T-helper 1 cell treated with Interleukin-12 subunit alpha and Interleukin-12 subunit beta and Interleukin-4 antibody, amounts not matched to agents 30 ng/mL and 1 ng/mL, for 36 hours (primary cell): ENCODE measurements around the gene NDRG3. TPM values are rescaled to one million over a fixed set of nuclear protein-coding genes. Genes with fewer than 3 reads are reported as not detected.

ENCODE experiments used
- intact Hi-C: fragments of 100-400 bp; cut with micrococcal nuclease; formaldehyde crosslinking; loops from one replicate; pipeline ENCODE4 v1.15.1; 2024
- total RNA-seq: library from RNA; stranded (reverse); gene quantifications from 2 replicates; pipeline ENCODE4 v1.2.3, GENCODE V29; 2022

Gene NDRG3
- total RNA-seq, 1 donor from 2014 or later, result 26.5 TPM

- intact Hi-C loops, result no loop called here
These were observed 130.9 kb downstream of the NDRG3 start for GRCh38 chr20:36614781-36615557.

- intact Hi-C loops, result loop anchor here (2.0 kb wide), 1 partner anchor 31 kb away; no protein-coding TSS in a partner anchor
These were observed 131.9 kb downstream of the NDRG3 start for GRCh38 chr20:36613974-36614373.

DNA sequence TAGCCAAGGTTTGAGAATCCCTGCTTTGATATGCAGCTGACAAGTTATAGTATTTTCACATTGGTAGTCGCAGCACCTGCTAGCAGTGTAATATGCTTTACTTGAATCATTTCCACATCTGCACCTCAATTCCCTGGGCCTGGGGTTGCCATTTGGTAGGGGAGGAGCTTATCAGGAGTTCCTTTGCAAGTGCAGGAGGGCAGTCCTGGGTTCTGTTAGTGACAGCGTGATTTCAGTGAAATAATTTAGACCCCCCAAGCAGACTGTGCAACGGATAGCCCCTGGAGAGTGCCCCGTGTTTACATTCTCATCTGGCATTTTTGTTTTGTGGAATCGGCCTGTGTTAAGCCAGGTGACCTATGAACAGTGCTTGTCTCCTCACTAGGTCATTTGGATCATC, 134.3 kb downstream of the NDRG3 start:
- intact Hi-C loops, result loop anchor here (1.0 to 2.0 kb wide), 4 partner anchors 33 to 276 kb away; no protein-coding TSS in a partner anchor

GRCh38 chr20:36608388-36608728, 137.5 kb downstream of the NDRG3 start:
- intact Hi-C loops, result loop anchor here (5.0 kb wide), 1 partner anchor 991 kb away; the partner anchor contains the start of gene SPAG4

DNA sequence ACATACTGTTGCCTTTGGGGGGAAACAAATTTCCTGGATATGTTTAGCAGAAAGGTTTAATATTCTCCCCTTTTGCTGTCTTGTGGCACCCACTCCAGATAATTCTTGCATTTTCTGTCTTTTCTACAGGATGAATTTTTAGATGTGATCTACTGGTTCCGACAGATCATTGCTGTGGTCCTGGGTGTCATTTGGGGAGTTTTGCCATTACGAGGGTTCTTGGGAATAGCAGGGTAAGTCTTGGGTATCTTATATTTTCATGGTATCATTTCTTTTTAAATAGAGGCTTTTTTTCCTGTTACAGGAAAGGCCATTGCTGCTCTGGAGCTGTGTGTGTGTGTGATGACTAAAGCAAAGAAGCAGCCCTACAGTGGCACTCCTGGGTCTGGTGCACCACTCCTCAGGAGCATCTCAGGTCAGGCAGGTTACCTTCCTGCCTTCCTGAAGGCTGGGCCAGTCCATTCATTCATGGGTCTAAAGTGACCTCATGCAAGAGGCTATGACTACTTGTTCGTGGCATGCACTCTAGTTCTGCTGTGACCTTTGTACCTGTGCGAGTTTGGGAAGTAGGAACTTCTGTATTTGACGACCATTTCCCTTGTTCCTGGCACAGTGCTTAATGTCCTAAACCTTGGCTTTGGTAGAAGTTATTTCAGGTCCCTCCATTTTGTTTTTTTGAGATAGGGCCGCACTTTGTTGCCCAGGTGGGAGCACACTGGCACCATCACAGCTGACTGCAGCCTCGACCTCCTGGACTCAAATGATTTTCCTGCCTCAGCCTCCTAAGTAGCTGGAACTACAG, 138.1 kb downstream of the NDRG3 start:
- intact Hi-C loops, result loop anchor here (2.0 to 5.0 kb wide), 2 partner anchors 227 to 990 kb away; partner anchors contain the start of gene SPAG4

DNA sequence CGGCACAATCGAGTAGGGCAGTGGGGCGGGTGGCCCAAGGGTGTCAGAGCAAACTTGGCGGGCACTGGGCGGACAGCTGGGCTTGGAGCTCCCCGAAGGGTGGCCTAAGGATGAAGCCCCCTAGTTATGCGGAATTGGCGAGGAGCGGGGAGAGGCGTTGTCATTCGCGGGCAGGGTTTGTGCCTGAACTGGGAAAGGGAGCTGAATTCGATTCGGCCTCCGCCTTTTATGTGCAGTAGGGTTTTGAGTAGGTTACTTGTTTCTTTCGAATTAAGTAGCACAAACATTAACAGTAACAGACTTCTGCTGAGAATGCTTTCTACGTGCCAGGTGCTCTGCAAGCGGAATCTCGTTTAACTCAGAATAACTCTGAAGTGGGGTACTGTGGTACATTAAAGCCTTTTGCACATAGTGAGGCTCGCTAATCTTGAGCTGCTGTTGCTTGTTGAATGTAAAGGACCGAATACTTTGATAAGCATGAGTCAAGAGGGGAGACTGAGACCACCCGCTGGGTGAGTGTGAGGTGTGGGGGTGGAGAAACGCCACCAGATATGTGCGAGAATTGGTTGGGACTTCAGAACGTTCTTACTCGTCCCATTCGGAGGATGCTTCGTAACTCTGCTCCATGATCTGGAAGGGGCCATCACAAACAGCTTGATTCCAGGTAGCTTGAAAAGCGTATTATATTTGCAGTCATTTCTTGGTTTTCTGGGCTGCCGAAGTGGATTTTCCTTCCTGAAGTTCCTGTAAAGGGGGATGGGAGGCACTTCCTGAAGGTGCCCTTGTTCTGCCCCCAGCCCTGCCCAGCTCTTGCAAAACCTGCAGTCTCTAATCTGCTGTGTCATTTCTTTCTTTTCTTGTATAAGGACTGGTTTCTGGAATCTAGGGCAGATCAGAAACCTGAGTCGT, 139.5 kb downstream of the NDRG3 start:
- intact Hi-C loops, result loop anchor here (2.0 to 5.0 kb wide), 2 partner anchors 228 to 989 kb away; partner anchors contain the start of gene SPAG4

DNA sequence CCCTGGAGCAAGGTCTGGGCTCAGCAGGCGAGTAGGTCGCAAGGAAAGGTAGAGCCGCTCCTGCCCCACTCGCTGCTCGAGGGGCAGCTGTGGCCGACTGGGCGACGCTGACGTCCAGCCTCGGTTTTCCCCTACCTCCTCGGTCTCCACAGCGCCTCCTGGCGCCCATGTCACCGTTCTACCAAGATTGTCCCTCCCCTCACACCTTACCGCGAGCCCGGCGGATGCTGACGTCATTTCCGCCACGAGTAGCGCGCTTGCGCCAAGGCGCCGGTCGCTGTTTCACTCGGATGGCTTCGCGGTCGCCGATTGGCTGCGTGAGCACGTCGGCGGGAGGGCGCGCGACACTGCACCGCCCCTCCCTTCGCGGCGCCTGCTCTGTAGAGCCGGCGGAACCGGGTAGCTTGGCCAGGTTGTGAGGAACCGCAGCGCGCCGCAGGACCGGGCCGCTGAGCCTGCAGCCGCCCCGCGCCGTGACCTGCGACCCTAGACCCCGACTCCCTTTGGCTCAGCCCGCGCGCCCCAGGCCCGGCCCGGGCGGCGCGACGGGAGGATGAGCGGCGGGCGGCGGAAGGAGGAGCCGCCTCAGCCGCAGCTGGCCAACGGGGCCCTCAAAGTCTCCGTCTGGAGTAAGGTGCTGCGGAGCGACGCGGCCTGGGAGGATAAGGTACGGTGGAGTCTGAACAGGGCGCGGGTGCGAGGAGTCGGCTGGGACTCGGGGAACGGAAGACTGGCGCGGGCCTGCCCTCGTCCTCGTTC, 140.3 kb downstream of the NDRG3 start, which contains the start of gene RAB5IF:
Gene RAB5IF (plus strand): TSS at position 381 of the 759 bp plus-strand sequence. CDS start 173 bp downstream, at position 554.
- intact Hi-C loops, result loop anchor here (1.0 to 5.0 kb wide), 10 partner anchors 10 to 988 kb away; partner anchors contain the start of genes DSN1, NDRG3, SPAG4 and TGIF2

DNA sequence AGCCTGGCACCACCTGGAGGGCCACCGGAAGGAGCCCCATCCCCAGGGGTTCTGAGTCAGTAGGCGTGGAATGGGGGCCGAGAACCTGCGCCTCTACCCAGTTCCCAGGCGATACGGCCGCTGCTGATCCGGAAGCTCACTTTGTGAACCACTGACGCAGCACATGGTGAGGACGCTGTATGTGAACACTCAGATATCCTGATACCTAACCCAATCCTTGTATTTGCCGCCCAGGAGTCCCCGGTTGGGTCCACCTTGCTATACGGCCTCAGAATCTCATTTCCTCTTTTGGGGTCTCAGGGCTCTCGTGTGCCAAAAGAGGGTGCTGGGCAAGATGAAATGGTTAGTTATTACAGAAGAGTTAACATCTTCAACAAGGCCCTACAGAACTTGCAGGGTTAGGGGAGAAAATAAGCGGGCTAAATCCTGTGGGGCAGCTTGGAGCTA, 140.9 kb downstream of the NDRG3 start:
- intact Hi-C loops, result loop anchor here (1.0 to 5.0 kb wide), 9 partner anchors 10 to 988 kb away; partner anchors contain the start of genes DSN1, NDRG3, SPAG4 and TGIF2

Other genes starting within 250 kb of the NDRG3 start
- 0.46 and 0.69 TPM in 2 replicates for gene MYL9, start 204.6 kb downstream of the NDRG3 start, total RNA-seq
- gene TGIF2, start 172.5 kb downstream of the NDRG3 start, total RNA-seq, result 44.1 and 45.5 TPM in 2 replicates
- 110 TPM in 2 replicates for gene RAB5IF, start 140.3 kb downstream of the NDRG3 start, total RNA-seq
- gene SLA2, start 99.9 kb downstream of the NDRG3 start, total RNA-seq, result 78.0 and 78.8 TPM in 2 replicates
- 25.0 and 25.2 TPM in 2 replicates for gene DSN1, start 27.7 kb upstream of the NDRG3 start, total RNA-seq
- gene TLDC2, start 130.0 kb upstream of the NDRG3 start, total RNA-seq, result not detected in 2 replicates
- gene SAMHD1, start 205.6 kb upstream of the NDRG3 start, total RNA-seq, result 300 and 310 TPM in 2 replicates